WTC11 (cell line): Measurements from ENCODE around the gene ERCC4.

Experiments
- ATF2 ChIP-seq: sonication (generic); formaldehyde crosslinking; IDR thresholded peaks from 2 replicates; pipeline ENCODE4 v1.8.1; 2022; ENCODE audit warnings: low read depth, missing genetic modification reagents, borderline replicate concordance
- ATF3 ChIP-seq: sonication (generic); formaldehyde crosslinking; conservative IDR thresholded peaks from 2 replicates; pipeline ENCODE4 v1.8.1; 2022; ENCODE audit warnings: mild to moderate bottlenecking, missing genetic modification reagents
- CDX4 ChIP-seq: fragments of 250-450 bp; sonication (Bioruptor Pico); IDR thresholded peaks from 2 replicates; pipeline ENCODE4 v1.9.0; 2021; ENCODE audit warnings: moderate library complexity, mild to moderate bottlenecking, inconsistent platforms, borderline replicate concordance
- CTCF ChIP-seq: fragments of 200-600 bp; IDR thresholded peaks from 2 replicates; pipeline ENCODE4 v1.8.0; 2022; ENCODE audit warnings: antibody characterized with exemption
- E2F5 ChIP-seq: sonication (generic); formaldehyde crosslinking; IDR thresholded peaks from 2 replicates; pipeline ENCODE4 v1.8.1; 2022; ENCODE audit warnings: mild to moderate bottlenecking, moderate library complexity, missing genetic modification reagents
- ESRRA ChIP-seq: sonication (generic); formaldehyde crosslinking; IDR thresholded peaks from 2 replicates; pipeline ENCODE4 v1.8.1; 2022; ENCODE audit warnings: mild to moderate bottlenecking, missing genetic modification reagents, borderline replicate concordance
- ETV6 ChIP-seq: sonication (generic); formaldehyde crosslinking; IDR thresholded peaks from 2 replicates; pipeline ENCODE4 v1.8.1; 2022; ENCODE audit warnings: mild to moderate bottlenecking, missing genetic modification reagents
- FOXJ3 ChIP-seq: sonication (generic); formaldehyde crosslinking; IDR thresholded peaks from 2 replicates; pipeline ENCODE4 v1.9.0; 2021; ENCODE audit warnings: missing genetic modification reagents, mild to moderate bottlenecking, borderline replicate concordance
- GABPB1 ChIP-seq: sonication (generic); formaldehyde crosslinking; IDR thresholded peaks from 2 replicates; pipeline ENCODE4 v1.8.1; 2023; ENCODE audit warnings: mild to moderate bottlenecking, missing genetic modification reagents
- IRF2 ChIP-seq: sonication (generic); formaldehyde crosslinking; IDR thresholded peaks from 2 replicates; pipeline ENCODE4 v1.8.0; 2022; ENCODE audit warnings: low read depth, missing genetic modification reagents, borderline replicate concordance
- MYBL2 ChIP-seq: sonication (generic); formaldehyde crosslinking; IDR thresholded peaks from 2 replicates; pipeline ENCODE4 v1.8.1; 2023; ENCODE audit warnings: mild to moderate bottlenecking, moderate library complexity, missing genetic modification reagents
- RELA ChIP-seq: sonication (generic); formaldehyde crosslinking; IDR thresholded peaks from 2 replicates; pipeline ENCODE4 v1.8.1; 2022; ENCODE audit warnings: missing genetic modification reagents, mild to moderate bottlenecking, borderline replicate concordance
- ZSCAN18 ChIP-seq: fragments of 250-450 bp; sonication (Bioruptor Pico); IDR thresholded peaks from 2 replicates; pipeline ENCODE4 v2.1.2; 2022; ENCODE audit warnings: mild to moderate bottlenecking, moderate library complexity

GRCh38 chr16:13931845-13932244 lies 11.9 kb downstream of the ERCC4 start:
- TF ChIP-seq CTCF (no peak), IRF2 (no peak), ESRRA (CRISPR knock-in tag) (no peak), GABPB1 (CRISPR knock-in tag) (no peak), ATF3 (no peak), ZSCAN18 (CRISPR knock-in tag) (no peak), CDX4 (CRISPR knock-in tag) (no peak), E2F5 (CRISPR knock-in tag) (no peak), FOXJ3 (CRISPR knock-in tag) (no peak), ETV6 (no peak), MYBL2 (no peak), RELA (CRISPR knock-in tag) (no peak), ATF2 (CRISPR knock-in tag) (no peak)
